Naive B cell (primary cell): ENCODE data around the gene BRD1. TPM values are rescaled to one million over a fixed set of nuclear protein-coding genes. Genes with fewer than 3 reads are reported as not detected.

Experiments used
- ATAC-seq, 2 donors: fragments of 150-1000 bp; cut with Tn5 transposase; 2 replicates each; pipeline ENCODE4 v1.10.0; 2021; ENCODE audit warnings: low read depth in 2 of 2, mild to moderate bottlenecking in 2 of 2, moderate library complexity in 2 of 2
- DNase-seq: peaks from one replicate; pipeline ENCODE4 v3.0.0; 2022
- H3K27ac Mint-ChIP-seq, 6 donors: one replicate each; pipeline ENCODE4 v1.8.0; 2020 to 2022; ENCODE audit warnings: mild to moderate bottlenecking in 6 of 6, mixed read lengths in 6 of 6, moderate library complexity in 5 of 6, inconsistent platforms in 2 of 6
- H3K27me3 Mint-ChIP-seq, 3 donors: one replicate each; pipeline ENCODE4 v1.8.0; 2021 to 2022; ENCODE audit warnings: mixed read lengths in 3 of 3, mild to moderate bottlenecking in 1 of 3
- H3K36me3 Mint-ChIP-seq, 2 donors: one replicate each; pipeline ENCODE4 v1.8.0; 2020 to 2022; ENCODE audit warnings: mixed read lengths in 2 of 2, inconsistent platforms in 1 of 2, mild to moderate bottlenecking in 1 of 2
- H3K4me1 Mint-ChIP-seq, 3 donors: one replicate each; pipeline ENCODE4 v1.8.0; 2020 to 2022; ENCODE audit warnings: mixed read lengths in 3 of 3, inconsistent platforms in 1 of 3, mild to moderate bottlenecking in 1 of 3, moderate library complexity in 1 of 3
- H3K4me3 Mint-ChIP-seq, 8 donors: one replicate each; pipeline ENCODE4 v1.8.0; 2020 to 2022; ENCODE audit warnings: mild to moderate bottlenecking in 8 of 8, mixed read lengths in 8 of 8, moderate library complexity in 8 of 8, inconsistent platforms in 2 of 8
- H3K9me3 Mint-ChIP-seq, 7 donors: one replicate each; pipeline ENCODE4 v1.8.0; 2020 to 2022; ENCODE audit warnings: mixed read lengths in 7 of 7, mild to moderate bottlenecking in 5 of 7, inconsistent platforms in 2 of 7, moderate library complexity in 1 of 7
- polyA plus RNA-seq, 6 donors: library from polyadenylated mRNA; unstranded; fragments of 300-500 nt; fragmentation: Illumina TruSeq; gene quantifications; one replicate each; pipeline ENCODE4 v1.2.3, GENCODE V29; 2021; ENCODE audit warnings: low read depth in 6 of 6

The BRD1 gene
- polyA plus RNA-seq, 6 donors from 2014 or later = 0.23 to 3.0 (median 1.8) TPM

DNA sequence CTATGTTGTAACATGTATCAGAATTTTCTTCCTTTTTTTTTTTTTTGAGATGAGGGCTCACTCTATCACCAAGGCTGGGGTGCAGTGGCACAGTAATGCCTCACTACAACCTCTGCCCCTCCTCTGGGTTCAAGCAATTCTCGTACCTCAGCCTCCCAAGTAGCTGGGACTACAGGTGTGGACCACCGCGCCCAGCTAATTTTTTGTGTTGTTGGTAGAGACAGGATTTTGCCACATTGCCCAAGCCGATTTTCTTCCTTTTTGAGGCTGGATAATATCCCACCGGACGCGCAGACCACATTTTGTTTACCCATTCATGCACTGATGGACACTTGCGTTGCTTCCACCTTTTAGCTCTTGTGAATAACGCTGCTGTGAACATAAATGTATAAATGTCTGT is 97.0 kb downstream of the BRD1 start:
- Mint-ChIP-seq H3K4me1 (peaks cover 4 to 6% (median 5%) of the 10 kb centered on the region in 3 donors), H3K27ac (no peak overlapping the region), H3K27me3 (peaks cover 47 to 89% (median 81%) of the 10 kb centered on the region in 3 donors), H3K9me3 (peaks cover 0 to 7% (median 2%) of the 10 kb centered on the region in 7 donors), H3K4me3 (no peak overlapping the region), H3K36me3 (peaks cover 0 to 19% of the 10 kb centered on the region in 2 donors)
- DNase-seq (no peak), ATAC-seq (no peak)

DNA sequence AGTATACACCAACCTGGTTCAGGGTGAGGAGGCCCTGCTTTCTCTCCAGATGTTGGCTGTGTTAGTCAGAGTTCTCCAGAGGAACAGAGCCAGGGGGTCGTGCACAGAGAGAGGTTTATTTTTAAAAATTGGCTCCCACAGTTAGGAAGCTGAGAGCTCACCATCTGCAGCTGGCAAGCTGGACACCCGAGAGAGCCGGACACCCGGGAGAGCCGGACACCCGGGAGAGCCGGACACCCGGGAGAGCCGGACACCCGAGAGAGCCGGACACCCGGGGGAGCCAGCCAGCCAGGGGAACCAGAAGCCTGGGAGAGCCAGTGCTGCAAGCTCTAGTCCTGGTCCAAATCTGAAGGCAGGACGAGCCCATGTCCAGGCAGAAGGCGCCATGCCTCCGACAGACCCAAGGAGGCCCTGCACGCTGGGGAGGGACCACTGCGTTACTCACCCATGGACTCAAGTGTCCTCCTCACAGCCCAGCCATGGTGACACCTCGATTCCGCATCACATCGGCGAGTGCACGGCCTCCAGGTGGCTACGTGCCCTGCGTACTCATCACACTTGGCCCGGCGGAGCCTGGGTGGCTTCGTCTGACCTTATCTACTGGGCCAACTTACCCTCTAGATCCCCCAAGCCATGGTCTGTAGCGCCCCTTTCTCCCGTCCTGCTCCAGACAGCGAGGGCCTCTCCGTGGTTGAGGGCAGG is 99.0 kb downstream of the BRD1 start:
- ATAC-seq (no peak), DNase-seq (no peak)
- peaks cover 47 to 86% (median 68%) of the 10 kb centered on the region in 3 donors for H3K27me3 Mint-ChIP-seq

DNA sequence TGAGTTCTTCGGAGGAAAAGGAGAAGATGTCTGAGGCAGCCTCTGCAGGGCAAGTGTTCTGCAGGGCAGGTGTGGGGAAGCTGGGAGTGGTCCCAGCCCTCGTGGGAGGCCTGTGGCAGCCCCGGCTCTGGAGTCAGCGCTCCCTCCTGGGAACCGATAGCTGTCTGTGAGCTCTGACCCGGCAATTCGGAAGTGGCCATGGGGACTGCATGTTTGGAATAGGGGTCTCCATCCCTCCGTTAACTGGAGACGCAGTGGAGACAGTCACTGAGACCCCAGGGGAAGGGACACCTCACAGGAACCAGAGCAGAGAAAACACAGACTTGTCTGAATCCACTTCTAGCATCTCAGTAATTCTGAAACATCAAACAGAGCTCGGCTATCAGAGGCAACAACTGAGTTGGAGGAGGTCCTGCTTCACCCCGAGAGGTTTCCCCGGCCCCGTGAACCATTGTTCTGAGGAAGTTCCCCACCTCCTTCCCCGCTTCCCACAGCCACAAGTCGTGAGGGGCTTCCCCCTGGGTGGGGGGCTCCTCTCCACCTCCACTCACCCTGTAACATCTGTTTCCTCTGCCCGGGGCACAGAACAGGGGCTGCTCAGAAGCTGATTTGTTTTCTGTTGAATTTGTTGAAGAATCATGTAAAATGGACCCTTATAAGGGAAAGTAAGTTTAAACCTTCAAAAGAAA is 99.6 kb downstream of the BRD1 start:
- peaks cover 9 to 15% (median 13%) of the 10 kb centered on the region in 3 donors for H3K4me1 Mint-ChIP-seq
- peaks cover 0 to 7% (median 4%) of the 10 kb centered on the region in 7 donors for H3K9me3 Mint-ChIP-seq
- peaks cover 0 to 24% of the 10 kb centered on the region in 2 donors for H3K36me3 Mint-ChIP-seq
- peak overlapping the region in 2 of 8 donors; percentile 33 to 40 for H3K4me3 Mint-ChIP-seq
- peaks cover 42 to 84% (median 67%) of the 10 kb centered on the region in 3 donors for H3K27me3 Mint-ChIP-seq
- H3K27ac Mint-ChIP-seq = no peak overlapping the region
- no peak for ATAC-seq
- no peak for DNase-seq

More for the DNA sequence above, 99.0 kb downstream of the BRD1 start:
- Mint-ChIP-seq H3K4me3 (peak overlapping the region in 1 of 8 donors; percentile 33), H3K27ac (no peak overlapping the region), H3K36me3 (peaks cover 0 to 25% of the 10 kb centered on the region in 2 donors), H3K9me3 (peaks cover 0 to 7% (median 4%) of the 10 kb centered on the region in 7 donors), H3K4me1 (peaks cover 9 to 13% (median 11%) of the 10 kb centered on the region in 3 donors)

DNA sequence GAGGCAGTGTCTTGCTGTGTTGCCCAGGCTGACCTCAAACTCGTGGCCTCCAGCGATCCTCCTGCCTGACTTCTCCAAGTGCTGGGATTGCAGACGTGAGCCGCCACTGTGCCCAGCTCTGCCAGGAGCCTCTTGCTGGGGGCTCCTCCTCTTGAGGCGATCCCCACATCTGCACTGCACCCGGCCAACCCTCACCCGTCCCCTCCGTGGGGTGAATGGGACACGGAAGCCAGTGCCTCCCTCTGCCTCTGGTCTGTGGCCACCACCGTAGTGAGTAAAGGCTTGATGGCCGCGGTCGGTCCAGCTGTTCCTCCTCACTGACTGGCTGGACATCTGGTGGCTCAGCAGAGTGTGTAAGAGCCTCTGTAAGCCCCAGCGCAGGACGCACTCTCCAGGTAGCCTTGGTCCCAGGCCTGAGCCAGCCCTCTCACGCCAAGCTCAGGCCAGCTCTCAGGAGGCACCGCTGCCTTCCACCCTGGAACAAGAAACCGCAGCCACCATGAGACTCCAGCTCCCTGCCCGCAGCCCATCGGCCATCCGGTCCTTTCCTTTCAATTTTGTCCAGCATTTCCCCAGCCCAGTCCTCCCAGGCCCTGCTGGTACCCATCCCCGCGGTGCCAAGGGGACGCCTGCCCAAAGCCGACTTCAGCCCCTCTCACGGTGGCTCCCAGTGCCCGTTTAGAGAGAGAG is 100.3 kb downstream of the BRD1 start:
- DNase-seq = no peak
- peaks cover 0 to 5% (median 4%) of the 10 kb centered on the region in 7 donors for H3K9me3 Mint-ChIP-seq
- peak overlapping the region in 2 of 8 donors; percentile 19 to 20 for H3K4me3 Mint-ChIP-seq
- H3K27ac Mint-ChIP-seq = no peak overlapping the region
- peaks cover 0 to 22% of the 10 kb centered on the region in 2 donors for H3K36me3 Mint-ChIP-seq
- ATAC-seq = no peak
- peaks cover 9 to 15% (median 13%) of the 10 kb centered on the region in 3 donors for H3K4me1 Mint-ChIP-seq
- H3K27me3 Mint-ChIP-seq = peaks cover 38 to 80% (median 64%) of the 10 kb centered on the region in 3 donors

DNA sequence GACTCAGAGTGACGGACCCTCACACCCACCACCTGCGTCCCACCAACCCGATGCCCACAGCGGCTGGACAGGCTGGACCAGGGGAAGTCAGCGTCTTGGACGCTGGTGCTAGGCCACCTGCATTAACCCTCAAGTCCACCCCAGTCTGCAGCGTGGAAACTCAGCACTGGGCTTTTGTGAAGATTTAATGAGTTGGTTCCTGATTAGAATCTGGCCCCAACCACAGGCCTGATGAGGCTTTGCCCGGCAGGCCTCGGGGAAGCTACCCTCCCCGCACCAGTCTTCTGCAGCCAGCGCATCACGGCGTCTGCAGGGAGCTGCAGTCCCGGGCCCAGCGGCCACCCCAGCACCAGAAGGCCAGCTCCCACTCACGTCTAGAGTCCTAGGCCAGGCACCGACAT is 101.0 kb downstream of the BRD1 start:
- Mint-ChIP-seq H3K4me3 (no peak overlapping the region), H3K9me3 (peaks cover 0 to 5% (median 0%) of the 10 kb centered on the region in 7 donors), H3K36me3 (peaks cover 0 to 22% of the 10 kb centered on the region in 2 donors), H3K4me1 (peaks cover 9 to 15% (median 13%) of the 10 kb centered on the region in 3 donors), H3K27me3 (peaks cover 32 to 79% (median 70%) of the 10 kb centered on the region in 3 donors), H3K27ac (no peak overlapping the region)
- DNase-seq (no peak), ATAC-seq (no peak)

DNA sequence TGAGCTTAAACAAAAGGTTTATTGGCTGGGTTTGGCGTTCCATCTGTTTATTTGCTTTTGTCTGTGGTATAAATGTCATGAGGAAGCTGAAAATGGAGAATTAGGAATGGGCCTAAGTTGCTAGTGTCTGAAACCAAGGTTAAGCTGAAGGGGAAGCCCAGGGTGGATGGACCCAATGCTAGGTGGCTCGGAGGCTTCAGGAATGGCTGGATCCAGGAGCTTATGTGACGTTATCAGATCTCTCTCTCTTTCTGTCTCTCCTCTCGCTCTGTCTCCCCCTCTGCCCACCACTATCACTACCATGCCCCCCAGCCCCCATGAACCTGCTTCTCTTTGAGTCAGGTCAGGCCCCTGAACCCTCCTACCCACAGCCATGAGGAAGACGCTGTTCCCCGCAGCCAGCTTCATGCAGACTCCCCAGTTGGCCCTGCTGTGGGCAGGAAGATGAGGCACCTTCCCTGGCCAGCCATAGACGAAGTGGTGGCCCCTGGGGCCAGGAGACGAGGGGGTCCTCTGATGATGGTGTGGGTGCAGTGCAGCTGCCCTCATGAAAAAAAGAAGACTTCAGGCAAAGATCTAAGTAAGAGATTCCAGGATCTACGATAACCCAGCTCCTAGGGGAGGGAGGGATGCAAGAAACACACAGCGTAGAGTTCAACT is 101.5 kb downstream of the BRD1 start:
- DNase-seq (no peak), ATAC-seq (no peak)
- peak overlapping the region in 1 of 6 donors; percentile 44 for H3K27ac Mint-ChIP-seq
- H3K4me1 Mint-ChIP-seq = peaks cover 9 to 15% (median 13%) of the 10 kb centered on the region in 3 donors
- H3K27me3 Mint-ChIP-seq = peaks cover 29 to 74% (median 71%) of the 10 kb centered on the region in 3 donors
- peak overlapping the region in 4 of 8 donors; percentile 42 to 61 (median 50) for H3K4me3 Mint-ChIP-seq
- peaks cover 0 to 22% of the 10 kb centered on the region in 2 donors for H3K36me3 Mint-ChIP-seq
- peaks cover 0 to 5% (median 0%) of the 10 kb centered on the region in 7 donors for H3K9me3 Mint-ChIP-seq

DNA sequence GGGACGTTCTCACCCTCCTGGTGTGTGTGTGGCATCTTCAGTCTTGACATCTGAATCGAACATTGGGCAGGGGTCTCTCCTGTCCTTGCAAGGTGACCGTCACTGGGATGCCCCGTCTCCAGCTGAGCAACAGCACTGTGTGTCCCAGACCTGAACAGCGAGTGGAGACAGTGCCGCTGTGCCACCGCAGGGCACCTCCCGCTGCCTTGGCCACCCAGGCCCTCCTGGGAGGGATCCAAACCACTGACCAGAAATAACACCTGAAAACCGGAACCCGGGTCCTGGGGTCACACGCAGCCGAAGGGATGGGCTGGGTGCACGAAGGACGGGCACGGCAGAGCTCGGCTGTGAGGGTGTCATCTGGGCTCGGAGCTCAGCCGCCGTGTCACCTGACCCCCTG is 102.2 kb downstream of the BRD1 start:
- ATAC-seq (no peak), DNase-seq (no peak)
- H3K4me1 Mint-ChIP-seq = peaks cover 9 to 15% (median 13%) of the 10 kb centered on the region in 3 donors
- peaks cover 0 to 19% of the 10 kb centered on the region in 2 donors for H3K36me3 Mint-ChIP-seq
- H3K9me3 Mint-ChIP-seq = peaks cover 0 to 5% (median 0%) of the 10 kb centered on the region in 7 donors
- peak overlapping the region in 4 of 8 donors; percentile 20 to 90 (median 37) for H3K4me3 Mint-ChIP-seq
- no peak overlapping the region for H3K27ac Mint-ChIP-seq
- H3K27me3 Mint-ChIP-seq = peaks cover 23 to 70% (median 65%) of the 10 kb centered on the region in 3 donors

DNA sequence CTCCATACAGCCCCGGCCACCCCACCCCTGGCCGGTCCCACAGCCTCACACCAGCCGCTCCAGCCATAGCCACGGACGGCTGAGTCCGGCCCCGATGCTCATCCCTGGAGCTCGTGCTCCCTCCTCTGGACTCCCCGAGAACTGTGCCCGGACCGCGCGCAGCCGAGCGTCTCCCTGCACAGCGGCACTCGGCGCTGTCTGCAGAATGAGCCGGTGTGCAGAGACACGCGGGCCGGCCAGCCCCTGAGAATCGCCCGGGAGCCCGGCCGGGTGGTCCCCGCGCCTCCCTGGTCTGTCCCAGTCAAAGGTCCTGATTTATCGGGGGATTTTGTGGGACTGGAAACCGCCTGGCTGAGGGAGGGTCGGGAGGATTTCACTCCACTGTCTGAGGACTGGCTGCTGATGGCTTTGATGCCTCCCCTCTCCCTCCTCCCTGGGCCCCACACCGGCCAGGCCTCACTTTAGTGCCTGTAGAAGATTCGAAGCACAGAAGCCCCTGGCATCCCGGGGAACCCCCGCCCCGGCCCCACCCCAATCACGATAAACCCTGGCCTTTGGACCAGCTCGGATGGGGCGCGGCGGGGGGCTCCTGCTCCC is 102.7 kb downstream of the BRD1 start:
- H3K4me1 Mint-ChIP-seq = peaks cover 9 to 15% (median 13%) of the 10 kb centered on the region in 3 donors
- peaks cover 19 to 66% (median 60%) of the 10 kb centered on the region in 3 donors for H3K27me3 Mint-ChIP-seq
- peak overlapping the region in 5 of 8 donors; percentile 48 to 90 (median 57) for H3K4me3 Mint-ChIP-seq
- H3K9me3 Mint-ChIP-seq = peaks cover 0 to 5% (median 0%) of the 10 kb centered on the region in 7 donors
- peak; percentile 27 for DNase-seq
- ATAC-seq = peak; percentile 46 to 50
- no peak overlapping the region for H3K27ac Mint-ChIP-seq
- H3K36me3 Mint-ChIP-seq = peaks cover 0 to 14% of the 10 kb centered on the region in 2 donors

DNA sequence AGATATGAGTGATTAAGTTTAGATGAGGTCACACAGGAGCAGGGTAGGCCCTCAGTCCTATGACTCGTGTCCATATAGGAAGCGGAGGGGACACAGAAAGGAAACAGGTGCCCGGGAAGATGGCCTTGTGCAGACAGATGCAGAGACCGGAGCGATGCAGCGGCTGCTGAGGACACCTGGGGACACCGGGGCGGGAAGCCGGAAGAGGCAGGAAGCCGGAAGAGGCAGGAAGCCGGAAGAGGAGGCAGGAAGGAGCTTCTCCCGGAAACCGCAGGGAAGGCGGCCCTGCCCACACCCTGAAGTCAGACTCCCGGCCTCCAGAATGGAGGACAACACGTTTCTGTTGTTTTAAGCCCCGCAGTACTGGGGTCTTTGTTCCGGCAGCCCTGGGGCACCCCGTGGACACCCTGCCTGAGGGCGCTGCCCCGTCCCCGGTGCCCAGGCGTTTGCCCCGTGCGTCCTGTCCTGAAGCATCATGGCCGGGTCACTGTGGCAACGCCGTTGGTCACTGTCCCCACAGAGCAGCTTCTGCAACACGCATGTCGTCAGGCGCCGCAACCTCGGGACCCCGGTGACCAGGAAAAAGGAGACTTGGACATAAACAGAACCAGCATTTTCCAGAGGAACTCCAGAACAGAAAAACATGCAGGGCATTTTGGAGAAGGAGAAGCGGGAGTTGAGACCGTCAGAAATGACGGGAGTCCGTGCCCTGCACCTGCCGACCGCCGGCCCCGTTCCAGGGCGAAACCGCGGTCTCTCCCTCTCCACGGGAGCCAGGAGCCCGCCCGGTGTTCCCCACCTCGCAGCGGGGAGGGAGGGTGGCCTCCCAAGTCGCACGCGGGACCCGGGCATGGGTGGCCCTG is 103.4 kb downstream of the BRD1 start:
- no peak for ATAC-seq
- Mint-ChIP-seq H3K4me1 (peaks cover 9 to 15% (median 13%) of the 10 kb centered on the region in 3 donors), H3K4me3 (peak overlapping the region; percentile 79 to 92 (median 89)), H3K9me3 (peaks cover 0 to 5% (median 0%) of the 10 kb centered on the region in 7 donors), H3K36me3 (peaks cover 0 to 14% of the 10 kb centered on the region in 2 donors), H3K27me3 (peaks cover 22 to 64% (median 61%) of the 10 kb centered on the region in 3 donors), H3K27ac (peak overlapping the region in 1 of 6 donors; percentile 86)
- DNase-seq = no peak

DNA sequence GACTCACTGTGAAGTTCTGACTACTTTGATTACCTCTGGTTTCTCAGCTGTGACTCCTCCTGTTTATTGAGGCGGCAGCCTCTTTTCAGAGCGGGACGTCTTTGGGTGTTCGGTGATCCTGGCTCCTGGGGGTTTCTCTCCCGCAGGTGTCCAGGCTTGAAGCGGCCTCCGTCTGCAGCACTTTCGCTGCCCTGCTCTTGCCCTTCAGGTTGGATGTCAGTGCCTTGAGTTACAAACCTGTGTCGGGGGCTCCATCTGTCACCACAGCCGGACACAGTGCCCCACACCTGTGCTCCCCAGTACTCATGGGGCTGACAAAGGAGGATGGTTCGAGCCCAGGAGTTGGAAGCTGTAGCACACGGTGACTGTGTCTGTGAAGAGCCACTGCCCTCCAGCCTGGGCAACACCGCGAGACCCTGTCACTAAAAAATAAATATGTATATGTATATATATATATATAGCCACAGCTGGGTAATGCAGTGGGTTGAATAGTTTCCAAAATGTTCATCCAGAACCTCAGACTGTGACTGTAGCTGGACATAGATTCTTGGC is 104.1 kb downstream of the BRD1 start:
- H3K4me3 Mint-ChIP-seq = peak overlapping the region; percentile 79 to 92 (median 89)
- peaks cover 23 to 60% (median 54%) of the 10 kb centered on the region in 3 donors for H3K27me3 Mint-ChIP-seq
- H3K27ac Mint-ChIP-seq = peak overlapping the region in 2 of 6 donors; percentile 65 to 86
- peaks cover 0 to 5% (median 0%) of the 10 kb centered on the region in 7 donors for H3K9me3 Mint-ChIP-seq
- DNase-seq (no peak), ATAC-seq (no peak)
- peaks cover 0 to 14% of the 10 kb centered on the region in 2 donors for H3K36me3 Mint-ChIP-seq
- peaks cover 9 to 15% (median 13%) of the 10 kb centered on the region in 3 donors for H3K4me1 Mint-ChIP-seq
